HepG2 (cell line): Measurements from ENCODE around the gene KIF1C. TPM values are rescaled to one million over a fixed set of nuclear protein-coding genes. Genes with fewer than 3 reads are reported as not detected.

Experiments used
- ATM ChIP-seq: fragments of 450-650 bp; IDR thresholded peaks from 2 replicates; pipeline ENCODE4 v1.7.1; 2017; ENCODE audit warnings: mild to moderate bottlenecking, borderline replicate concordance
- ESRRA ChIP-seq: sonication (generic); formaldehyde crosslinking; IDR thresholded peaks from 2 replicates; pipeline ENCODE4 v1.5.1; 2020; ENCODE audit warnings: mild to moderate bottlenecking, low read depth, missing genetic modification reagents
- KMT2A ChIP-seq: sonication (generic); formaldehyde crosslinking; IDR thresholded peaks from 2 replicates; pipeline ENCODE4 v1.4.0; 2020; ENCODE audit warnings: missing genetic modification reagents
- MATR3 ChIP-seq: sonication (generic); formaldehyde crosslinking; IDR thresholded peaks from 2 replicates; pipeline ENCODE4 v1.4.0; 2020; ENCODE audit warnings: missing genetic modification reagents
- RBAK ChIP-seq: sonication (generic); formaldehyde crosslinking; IDR thresholded peaks from 2 replicates; pipeline ENCODE4 v1.5.1; 2020; ENCODE audit warnings: mild to moderate bottlenecking, missing genetic modification reagents
- TBP ChIP-seq: sonication (generic); formaldehyde crosslinking; IDR thresholded peaks from 2 replicates; pipeline ENCODE4 v1.5.0; 2020; ENCODE audit warnings: missing genetic modification reagents
- XBP1 ChIP-seq: sonication (generic); formaldehyde crosslinking; IDR thresholded peaks from 2 replicates; pipeline ENCODE4 v1.5.0; 2020; ENCODE audit warnings: missing genetic modification reagents
- ZNF124 ChIP-seq: sonication (generic); formaldehyde crosslinking; IDR thresholded peaks from 2 replicates; pipeline ENCODE4 v1.4.0; 2020; ENCODE audit warnings: missing genetic modification reagents
- ZNF224 ChIP-seq: sonication (generic); formaldehyde crosslinking; IDR thresholded peaks from 2 replicates; pipeline ENCODE4 v1.5.0; 2020; ENCODE audit warnings: mild to moderate bottlenecking, missing genetic modification reagents
- ZNF558 ChIP-seq: sonication (generic); formaldehyde crosslinking; IDR thresholded peaks from 2 replicates; pipeline ENCODE4 v1.9.0; 2022; ENCODE audit warnings: mild to moderate bottlenecking, missing genetic modification reagents, borderline replicate concordance
- ZNF562 ChIP-seq: sonication (generic); formaldehyde crosslinking; IDR thresholded peaks from 2 replicates; pipeline ENCODE4 v1.8.0; 2022; ENCODE audit warnings: missing genetic modification reagents, borderline replicate concordance
- ZNF670 ChIP-seq: sonication (generic); formaldehyde crosslinking; IDR thresholded peaks from 2 replicates; pipeline ENCODE4 v1.8.0; 2022; ENCODE audit warnings: mild to moderate bottlenecking, missing genetic modification reagents, borderline replicate concordance
- ZZZ3 ChIP-seq: sonication (generic); formaldehyde crosslinking; IDR thresholded peaks from 2 replicates; pipeline ENCODE4 v1.4.0; 2020; ENCODE audit warnings: missing genetic modification reagents, mild to moderate bottlenecking, borderline replicate concordance
- polyA plus RNA-seq, 8 experiments: library from polyadenylated mRNA; depleted of rRNA in 3 of 8; stranded (reverse) in 7 of 8; unstranded in 1 of 8; fragments of >200 nt; fragmentation: Illumina TruSeq in 4 of 8; extraction: Trizol in 4 of 8; gene quantifications; 2 replicates each; pipeline versions ENCODE4 v1.2.1 to v1.2.3, GENCODE V29; 2011 to 2016; ENCODE audit warnings: low read depth in 4 of 8, missing spikeins in 1 of 8, mixed read lengths in 1 of 8; ENCODE audit not compliant: insufficient read depth in 1 of 8
- total RNA-seq, 5 experiments: library from RNA; depleted of rRNA; stranded (reverse); fragments of >200 nt; fragmentation: Illumina TruSeq; extraction: Trizol; gene quantifications; 2 replicates each; pipeline ENCODE4 v1.2.3, GENCODE V29; 2016; ENCODE audit warnings: low read depth in 1 of 5
- TF ChIP-seq, protein P1 (sequence below): sonication (generic); formaldehyde crosslinking; IDR thresholded peaks from 2 replicates; pipeline ENCODE4 v1.5.0; 2020; ENCODE audit warnings: mild to moderate bottlenecking, low read depth, missing genetic modification reagents, borderline replicate concordance
- TF ChIP-seq, protein P2 (sequence below), 2 experiments: fragments of 450-650 bp in 1 of 2; sonication (generic) in 1 of 2; formaldehyde crosslinking; IDR thresholded peaks; 2 replicates each; pipeline versions ENCODE4 v1.5.0 to v1.8.0; 2020 to 2022; ENCODE audit warnings: mild to moderate bottlenecking in 1 of 2, missing genetic modification reagents in 1 of 2
- TF ChIP-seq, protein P3 (sequence below): sonication (generic); formaldehyde crosslinking; IDR thresholded peaks from 2 replicates; pipeline ENCODE4 v1.4.0; 2020; ENCODE audit warnings: mild to moderate bottlenecking, missing genetic modification reagents, borderline replicate concordance
- TF ChIP-seq, protein P4 (sequence below): sonication (generic); formaldehyde crosslinking; IDR thresholded peaks from 2 replicates; pipeline ENCODE4 v1.8.0; 2022; ENCODE audit warnings: missing genetic modification reagents, mild to moderate bottlenecking, borderline replicate concordance
- TF ChIP-seq, protein P5 (sequence below): sonication (generic); formaldehyde crosslinking; IDR thresholded peaks from 2 replicates; pipeline ENCODE4 v1.9.0; 2021; ENCODE audit warnings: missing genetic modification reagents, mild to moderate bottlenecking, borderline replicate concordance
- TF ChIP-seq, protein P6 (sequence below): sonication (generic); formaldehyde crosslinking; IDR thresholded peaks from 2 replicates; pipeline ENCODE4 v1.8.0; 2022; ENCODE audit warnings: mild to moderate bottlenecking, missing genetic modification reagents, borderline replicate concordance
- TF ChIP-seq, protein P7 (sequence below): sonication (generic); formaldehyde crosslinking; IDR thresholded peaks from 2 replicates; pipeline ENCODE4 v1.5.0; 2020; ENCODE audit warnings: mild to moderate bottlenecking, missing genetic modification reagents, borderline replicate concordance

The KIF1C gene
- total and polyA plus RNA-seq, 2 of the 13 experiments (the other 11 are each of a cell fraction or from before 2014, with no cell fraction given), result 70.0 to 104 TPM

DNA sequence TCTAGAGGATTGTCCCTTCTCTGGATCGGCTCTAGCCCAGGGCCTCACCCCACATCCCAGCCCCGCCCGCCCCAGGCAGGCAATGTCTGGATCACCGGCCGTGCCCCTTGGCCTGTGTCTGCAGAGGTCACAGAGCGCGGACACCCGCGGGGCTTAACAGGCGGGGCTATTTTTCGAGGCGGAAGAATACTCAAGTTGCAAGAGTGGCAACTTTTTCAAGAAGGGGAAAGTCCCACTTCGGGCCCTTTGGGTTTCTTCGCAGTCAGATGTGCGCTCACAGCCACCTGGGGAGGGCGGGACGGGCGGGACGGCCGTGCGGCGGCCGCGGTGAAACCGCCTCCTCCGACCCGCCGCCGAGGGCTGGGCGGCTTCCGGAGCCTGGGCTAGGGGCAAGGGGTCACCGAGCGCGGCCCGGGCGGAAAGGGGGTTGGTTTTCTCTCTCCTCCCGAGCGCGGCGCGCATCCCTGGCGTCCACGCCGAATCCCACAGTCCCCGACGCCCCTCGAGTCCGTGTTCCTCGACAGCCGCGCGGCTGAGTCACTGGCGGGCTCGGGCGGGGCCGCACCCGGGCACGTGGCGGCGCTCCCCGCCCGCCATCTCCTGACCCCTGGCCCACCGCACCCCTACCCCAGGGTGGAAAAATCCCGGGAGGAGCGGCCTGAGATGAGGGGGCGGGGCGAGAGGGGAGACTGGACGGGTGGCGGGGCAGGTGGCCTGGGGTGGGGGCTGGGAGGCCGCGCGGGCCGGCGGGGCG, 48.3 kb upstream of the KIF1C start (continued):
- peak; percentile 69 for TF ChIP-seq ESRRA (CRISPR knock-in tag)
- TF ChIP-seq, protein P1, sequence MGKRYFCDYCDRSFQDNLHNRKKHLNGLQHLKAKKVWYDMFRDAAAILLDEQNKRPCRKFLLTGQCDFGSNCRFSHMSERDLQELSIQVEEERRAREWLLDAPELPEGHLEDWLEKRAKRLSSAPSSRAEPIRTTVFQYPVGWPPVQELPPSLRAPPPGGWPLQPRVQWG (CRISPR knock-in tag), result no peak
- TF ChIP-seq ZNF670 (CRISPR knock-in tag), result no peak
- no peak for TF ChIP-seq TBP (CRISPR knock-in tag)
- no peak for TF ChIP-seq KMT2A (CRISPR knock-in tag)
- TF ChIP-seq ZNF558, result no peak
- TF ChIP-seq RBAK, result no peak
- TF ChIP-seq, protein P2, sequence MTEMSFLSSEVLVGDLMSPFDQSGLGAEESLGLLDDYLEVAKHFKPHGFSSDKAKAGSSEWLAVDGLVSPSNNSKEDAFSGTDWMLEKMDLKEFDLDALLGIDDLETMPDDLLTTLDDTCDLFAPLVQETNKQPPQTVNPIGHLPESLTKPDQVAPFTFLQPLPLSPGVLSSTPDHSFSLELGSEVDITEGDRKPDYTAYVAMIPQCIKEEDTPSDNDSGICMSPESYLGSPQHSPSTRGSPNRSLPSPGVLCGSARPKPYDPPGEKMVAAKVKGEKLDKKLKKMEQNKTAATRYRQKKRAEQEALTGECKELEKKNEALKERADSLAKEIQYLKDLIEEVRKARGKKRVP (CRISPR knock-in tag; IDR thresholded peaks at IDR 0.05), result peak in 1 of 2 experiments; percentile 59; a peak in 1 of 4 replicates
- no peak for TF ChIP-seq ZZZ3 (CRISPR knock-in tag)
- TF ChIP-seq, protein P3, sequence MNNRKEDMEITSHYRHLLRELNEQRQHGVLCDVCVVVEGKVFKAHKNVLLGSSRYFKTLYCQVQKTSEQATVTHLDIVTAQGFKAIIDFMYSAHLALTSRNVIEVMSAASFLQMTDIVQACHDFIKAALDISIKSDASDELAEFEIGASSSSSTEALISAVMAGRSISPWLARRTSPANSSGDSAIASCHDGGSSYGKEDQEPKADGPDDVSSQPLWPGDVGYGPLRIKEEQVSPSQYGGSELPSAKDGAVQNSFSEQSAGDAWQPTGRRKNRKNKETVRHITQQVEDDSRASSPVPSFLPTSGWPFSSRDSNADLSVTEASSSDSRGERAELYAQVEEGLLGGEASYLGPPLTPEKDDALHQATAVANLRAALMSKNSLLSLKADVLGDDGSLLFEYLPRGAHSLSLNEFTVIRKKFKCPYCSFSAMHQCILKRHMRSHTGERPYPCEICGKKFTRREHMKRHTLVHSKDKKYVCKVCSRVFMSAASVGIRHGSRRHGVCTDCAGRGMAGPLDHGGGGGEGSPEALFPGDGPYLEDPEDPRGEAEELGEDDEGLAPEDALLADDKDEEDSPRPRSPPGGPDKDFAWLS, result no peak
- no peak for TF ChIP-seq MATR3 (CRISPR knock-in tag)
- TF ChIP-seq, protein P4, sequence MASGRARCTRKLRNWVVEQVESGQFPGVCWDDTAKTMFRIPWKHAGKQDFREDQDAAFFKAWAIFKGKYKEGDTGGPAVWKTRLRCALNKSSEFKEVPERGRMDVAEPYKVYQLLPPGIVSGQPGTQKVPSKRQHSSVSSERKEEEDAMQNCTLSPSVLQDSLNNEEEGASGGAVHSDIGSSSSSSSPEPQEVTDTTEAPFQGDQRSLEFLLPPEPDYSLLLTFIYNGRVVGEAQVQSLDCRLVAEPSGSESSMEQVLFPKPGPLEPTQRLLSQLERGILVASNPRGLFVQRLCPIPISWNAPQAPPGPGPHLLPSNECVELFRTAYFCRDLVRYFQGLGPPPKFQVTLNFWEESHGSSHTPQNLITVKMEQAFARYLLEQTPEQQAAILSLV (CRISPR knock-in tag), result no peak; the same call in 1 of the 2 replicates
- no peak for TF ChIP-seq ATM
- TF ChIP-seq, protein P5, sequence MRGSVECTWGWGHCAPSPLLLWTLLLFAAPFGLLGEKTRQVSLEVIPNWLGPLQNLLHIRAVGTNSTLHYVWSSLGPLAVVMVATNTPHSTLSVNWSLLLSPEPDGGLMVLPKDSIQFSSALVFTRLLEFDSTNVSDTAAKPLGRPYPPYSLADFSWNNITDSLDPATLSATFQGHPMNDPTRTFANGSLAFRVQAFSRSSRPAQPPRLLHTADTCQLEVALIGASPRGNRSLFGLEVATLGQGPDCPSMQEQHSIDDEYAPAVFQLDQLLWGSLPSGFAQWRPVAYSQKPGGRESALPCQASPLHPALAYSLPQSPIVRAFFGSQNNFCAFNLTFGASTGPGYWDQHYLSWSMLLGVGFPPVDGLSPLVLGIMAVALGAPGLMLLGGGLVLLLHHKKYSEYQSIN (CRISPR knock-in tag), result no peak
- no peak for TF ChIP-seq ZNF562
- no peak for TF ChIP-seq XBP1 (CRISPR knock-in tag)
- no peak for TF ChIP-seq ZNF224 (CRISPR knock-in tag)
- TF ChIP-seq, protein P6, sequence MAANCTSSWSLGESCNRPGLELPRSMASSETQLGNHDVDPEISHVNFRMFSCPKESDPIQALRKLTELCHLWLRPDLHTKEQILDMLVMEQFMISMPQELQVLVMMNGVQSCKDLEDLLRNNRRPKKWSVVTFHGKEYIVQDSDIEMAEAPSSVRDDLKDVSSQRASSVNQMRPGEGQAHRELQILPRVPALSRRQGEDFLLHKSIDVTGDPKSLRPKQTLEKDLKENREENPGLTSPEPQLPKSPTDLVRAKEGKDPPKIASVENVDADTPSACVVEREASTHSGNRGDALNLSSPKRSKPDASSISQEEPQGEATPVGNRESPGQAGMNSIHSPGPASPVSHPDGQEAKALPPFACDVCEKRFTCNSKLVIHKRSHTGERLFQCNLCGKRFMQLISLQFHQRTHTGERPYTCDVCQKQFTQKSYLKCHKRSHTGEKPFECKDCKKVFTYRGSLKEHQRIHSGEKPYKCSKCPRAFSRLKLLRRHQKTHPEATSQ (CRISPR knock-in tag), result peak; percentile 80; the same call in 1 of the 2 replicates
- TF ChIP-seq ZNF124 (CRISPR knock-in tag), result no peak; the same call in 1 of the 2 replicates
- TF ChIP-seq, protein P7, sequence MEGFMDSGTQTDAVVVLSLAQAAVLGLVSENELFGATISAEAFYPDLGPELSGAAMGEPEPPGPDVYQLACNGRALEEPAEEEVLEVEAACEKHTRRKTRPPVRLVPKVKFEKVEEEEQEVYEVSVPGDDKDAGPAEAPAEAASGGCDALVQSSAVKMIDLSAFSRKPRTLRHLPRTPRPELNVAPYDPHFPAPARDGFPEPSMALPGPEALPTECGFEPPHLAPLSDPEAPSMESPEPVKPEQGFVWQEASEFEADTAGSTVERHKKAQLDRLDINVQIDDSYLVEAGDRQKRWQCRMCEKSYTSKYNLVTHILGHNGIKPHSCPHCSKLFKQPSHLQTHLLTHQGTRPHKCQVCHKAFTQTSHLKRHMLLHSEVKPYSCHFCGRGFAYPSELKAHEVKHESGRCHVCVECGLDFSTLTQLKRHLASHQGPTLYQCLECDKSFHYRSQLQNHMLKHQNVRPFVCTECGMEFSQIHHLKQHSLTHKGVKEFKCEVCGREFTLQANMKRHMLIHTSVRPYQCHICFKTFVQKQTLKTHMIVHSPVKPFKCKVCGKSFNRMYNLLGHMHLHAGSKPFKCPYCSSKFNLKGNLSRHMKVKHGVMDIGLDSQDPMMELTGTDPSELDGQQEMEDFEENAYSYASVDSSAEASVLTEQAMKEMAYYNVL, result no peak
